ENCODE data around the gene JAZF1.

JAZF1 gene

GRCh38 chr7:27885652-27886051, 294.9 kb downstream of the JAZF1 start:
- H3K27ac ChIP-seq: no peak overlapping the region
- no peak for TF ChIP-seq ZFX (IDR thresholded peaks at IDR 0.05; ENCODE audit: borderline replicate concordance)
- no peak for TF ChIP-seq CTCF (IDR thresholded peaks at IDR 0.05)

GRCh38 chr7:27883696-27884095, 296.9 kb downstream of the JAZF1 start:
- H3K27ac ChIP-seq: no peak overlapping the region
- no peak for TF ChIP-seq ZFX (IDR thresholded peaks at IDR 0.05; ENCODE audit: borderline replicate concordance)
- no peak for TF ChIP-seq CTCF (IDR thresholded peaks at IDR 0.05)

GRCh38 chr7:27876756-27877155, 303.8 kb downstream of the JAZF1 start:
- H3K27ac ChIP-seq: no peak overlapping the region
- TF ChIP-seq ZFX (IDR thresholded peaks at IDR 0.05; ENCODE audit: borderline replicate concordance): no peak
- TF ChIP-seq CTCF (IDR thresholded peaks at IDR 0.05): no peak

GRCh38 chr7:27875832-27876231, 304.8 kb downstream of the JAZF1 start:
- TF ChIP-seq ZFX (IDR thresholded peaks at IDR 0.05; ENCODE audit: borderline replicate concordance) (no peak), CTCF (IDR thresholded peaks at IDR 0.05) (no peak)

GRCh38 chr7:27875061-27875460, 305.5 kb downstream of the JAZF1 start:
- no peak for TF ChIP-seq ZFX (IDR thresholded peaks at IDR 0.05; ENCODE audit: borderline replicate concordance)
- no peak for TF ChIP-seq CTCF (IDR thresholded peaks at IDR 0.05)
- H3K27ac ChIP-seq: no peak overlapping the region

More at GRCh38 chr7:27875832-27876231, 304.8 kb downstream of the JAZF1 start:
- H3K27ac ChIP-seq: no peak overlapping the region

- H3K27ac ChIP-seq: no peak overlapping the region
- TF ChIP-seq CTCF (IDR thresholded peaks at IDR 0.05) (no peak), ZFX (IDR thresholded peaks at IDR 0.05; ENCODE audit: borderline replicate concordance) (no peak)
Observed at GRCh38 chr7:27873981-27874957, 306.3 kb downstream of the JAZF1 start.

Measured in 22Rv1 (cell line).